ENCODE data around the gene TXNRD1. TPM values are rescaled to one million over a fixed set of nuclear protein-coding genes. Genes with fewer than 3 reads are reported as not detected.

The TXNRD1 gene
- total RNA-seq, 1 experiment from 2014 or later = 396 TPM

DNA sequence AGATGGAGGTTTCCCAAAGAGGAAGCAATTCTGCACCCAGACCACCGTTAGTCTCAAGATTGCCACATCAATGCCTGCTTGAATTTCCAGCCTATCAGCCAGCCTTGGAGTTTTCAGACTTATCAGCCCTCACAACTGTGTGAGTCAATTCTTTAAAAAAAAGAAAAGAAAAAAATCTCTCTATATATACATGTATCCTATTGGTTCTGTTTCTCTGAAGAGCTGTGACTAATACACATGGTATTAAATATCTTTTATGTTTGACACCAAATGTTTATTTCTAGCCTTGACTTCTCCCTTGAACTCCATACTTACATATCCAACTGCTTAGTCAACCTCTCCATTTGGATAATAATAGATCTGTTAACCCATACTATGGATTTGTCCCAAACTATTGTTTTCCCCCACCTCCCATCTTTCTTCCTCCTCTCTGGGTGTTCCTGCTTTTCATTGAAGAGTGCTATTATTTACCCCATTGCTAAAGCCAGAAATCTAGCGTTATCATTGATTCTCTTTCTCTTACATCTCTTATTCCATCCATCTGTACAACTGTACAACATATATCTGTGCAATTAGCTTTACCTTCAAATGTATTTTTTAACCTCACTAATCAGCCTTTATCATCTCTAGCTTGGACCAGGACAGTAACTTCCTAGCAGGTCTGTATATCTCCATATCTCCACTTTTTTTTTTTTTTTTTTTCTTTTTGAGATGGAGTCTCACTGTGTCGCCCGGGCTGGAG lies 65.3 kb downstream of the TXNRD1 start:
- peak; percentile 99 for DNase-seq (ENCODE audit: low read depth)

DNA sequence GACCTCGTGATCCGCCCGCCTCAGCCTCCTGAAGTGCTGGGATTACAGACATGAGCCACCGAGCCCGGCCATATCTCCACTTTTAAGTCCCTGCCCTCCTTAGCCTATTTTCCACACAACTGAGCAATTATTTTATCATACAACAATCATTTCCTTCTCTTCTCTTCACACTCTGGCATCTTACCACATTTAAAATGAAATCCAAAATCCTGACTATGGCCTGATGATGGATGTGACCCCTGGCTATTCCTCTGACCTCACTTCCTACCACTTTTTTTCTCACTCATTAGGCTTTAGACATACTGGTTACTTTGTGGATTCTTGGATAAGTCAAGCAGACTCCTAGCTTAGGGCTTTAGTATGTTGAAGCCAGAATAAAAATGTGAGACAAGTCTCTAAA lies 66.1 kb downstream of the TXNRD1 start:
- DNase-seq (ENCODE audit: low read depth) = peak; percentile 31

DNA sequence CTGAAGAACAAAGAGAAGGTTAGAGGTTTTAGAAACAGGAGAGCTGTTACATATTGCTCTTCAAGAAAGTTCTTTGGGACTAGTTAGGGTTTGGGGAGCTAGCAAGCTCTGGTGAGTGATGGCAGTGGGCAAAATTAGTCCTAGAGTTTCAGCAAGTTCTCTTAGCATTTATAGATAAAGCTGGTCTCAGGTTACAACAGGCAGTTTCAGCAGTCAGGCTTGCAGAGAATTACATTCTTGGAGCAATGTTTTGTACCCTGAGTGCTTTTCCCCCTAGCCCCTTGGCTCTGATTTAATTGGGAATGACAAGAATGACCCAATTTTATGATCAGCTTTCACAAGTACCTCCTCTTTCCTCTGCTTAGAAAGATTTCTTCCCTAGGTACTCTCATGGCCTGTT lies 66.5 kb downstream of the TXNRD1 start:
- no peak for DNase-seq (ENCODE audit: low read depth)

GRCh38 chr12:104285740-104286515 lies 70.3 kb downstream of the TXNRD1 start:
- no peak for DNase-seq (ENCODE audit: low read depth)

- DNase-seq (ENCODE audit: low read depth) = peak; percentile 98
Observed at GRCh38 chr12:104286516-104287482, 71.2 kb downstream of the TXNRD1 start.

GRCh38 chr12:104288635-104289274 lies 73.2 kb downstream of the TXNRD1 start:
- peak; percentile 89 for DNase-seq (ENCODE audit: low read depth)

GRCh38 chr12:104290320-104290719 lies 74.7 kb downstream of the TXNRD1 start:
- DNase-seq (ENCODE audit: low read depth) = no peak

- DNase-seq (ENCODE audit: low read depth) = no peak
Observed at GRCh38 chr12:104290855-104291254, 75.3 kb downstream of the TXNRD1 start.

GRCh38 chr12:104291867-104292524 lies 76.4 kb downstream of the TXNRD1 start:
- no peak for DNase-seq (ENCODE audit: low read depth)

DNA sequence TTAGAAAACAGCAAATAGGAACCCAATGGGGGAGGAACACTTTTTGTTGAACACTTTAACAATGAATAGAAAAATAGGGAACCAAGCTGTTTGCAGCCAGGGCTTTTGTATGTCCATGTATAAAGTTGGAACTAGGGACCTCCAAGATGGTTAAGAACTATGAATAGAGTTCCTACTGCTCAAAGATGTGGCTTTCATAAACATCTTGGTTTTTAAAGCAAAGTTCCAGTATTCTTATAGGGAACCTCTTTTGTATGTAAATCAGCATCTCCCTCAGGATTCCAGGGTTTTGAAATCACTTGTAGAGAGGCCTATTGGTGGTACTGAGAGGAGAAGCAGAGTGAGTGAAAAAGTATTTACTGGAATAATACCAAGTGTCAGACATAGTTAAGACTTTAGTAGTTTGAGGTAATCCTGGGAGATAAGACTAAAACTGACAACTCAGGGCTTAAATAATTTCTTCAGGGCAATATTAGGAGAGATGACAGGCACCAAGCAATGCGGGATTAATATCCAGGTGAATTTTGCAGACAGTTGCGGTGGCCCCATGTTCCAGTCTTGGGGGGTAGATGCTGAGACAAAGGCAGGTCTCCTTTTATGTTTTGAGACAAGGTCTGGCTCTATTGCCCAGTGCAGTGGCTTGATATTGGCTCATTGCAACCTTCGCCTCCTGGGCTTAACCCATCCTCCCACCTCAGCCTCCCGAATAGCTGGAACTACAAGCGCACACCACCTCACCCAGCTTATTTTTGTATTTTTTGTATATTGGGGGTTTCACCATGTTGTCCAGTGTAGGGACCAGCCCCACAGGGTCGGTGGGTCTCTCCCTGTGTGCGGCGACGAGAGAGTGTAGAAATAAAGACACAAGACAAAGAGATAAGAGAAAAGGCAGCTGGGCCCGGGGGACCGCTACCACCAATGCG lies 77.6 kb downstream of the TXNRD1 start:
- DNase-seq (ENCODE audit: low read depth) = no peak

DNA sequence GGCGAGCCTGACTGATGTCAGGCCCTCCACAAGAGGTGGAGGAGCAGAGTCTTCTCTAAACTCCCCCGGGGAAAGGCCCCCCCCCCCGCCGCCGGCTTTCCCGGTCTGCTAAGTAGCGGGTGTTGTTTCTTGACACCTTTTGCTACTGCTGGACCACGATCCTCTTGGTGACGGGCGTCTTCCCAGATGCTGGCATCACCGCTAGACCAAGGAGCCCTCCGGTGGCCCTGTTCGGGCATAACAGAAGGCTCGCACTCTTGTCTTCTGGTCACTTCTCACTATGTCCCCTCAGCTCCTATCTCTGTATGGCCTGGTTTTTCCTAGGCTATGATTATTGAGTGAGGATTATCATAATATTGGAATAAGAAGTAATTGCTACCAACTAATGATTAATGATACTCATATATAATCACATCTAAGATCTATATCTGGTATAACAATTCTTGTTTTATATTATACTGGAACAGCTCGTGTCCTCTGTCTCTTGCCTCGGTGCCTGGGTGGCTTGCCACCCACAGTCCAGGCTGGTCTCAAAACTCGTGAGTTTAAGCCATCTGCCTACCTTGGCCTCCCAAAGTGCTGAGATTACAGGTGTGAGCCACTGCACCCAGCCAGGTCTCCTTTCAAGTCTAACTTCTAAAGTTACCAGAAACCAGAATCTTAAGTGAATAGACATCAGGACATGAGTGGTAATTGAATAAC lies 78.7 kb downstream of the TXNRD1 start:
- peak; percentile 44 for DNase-seq (ENCODE audit: low read depth)

DNA sequence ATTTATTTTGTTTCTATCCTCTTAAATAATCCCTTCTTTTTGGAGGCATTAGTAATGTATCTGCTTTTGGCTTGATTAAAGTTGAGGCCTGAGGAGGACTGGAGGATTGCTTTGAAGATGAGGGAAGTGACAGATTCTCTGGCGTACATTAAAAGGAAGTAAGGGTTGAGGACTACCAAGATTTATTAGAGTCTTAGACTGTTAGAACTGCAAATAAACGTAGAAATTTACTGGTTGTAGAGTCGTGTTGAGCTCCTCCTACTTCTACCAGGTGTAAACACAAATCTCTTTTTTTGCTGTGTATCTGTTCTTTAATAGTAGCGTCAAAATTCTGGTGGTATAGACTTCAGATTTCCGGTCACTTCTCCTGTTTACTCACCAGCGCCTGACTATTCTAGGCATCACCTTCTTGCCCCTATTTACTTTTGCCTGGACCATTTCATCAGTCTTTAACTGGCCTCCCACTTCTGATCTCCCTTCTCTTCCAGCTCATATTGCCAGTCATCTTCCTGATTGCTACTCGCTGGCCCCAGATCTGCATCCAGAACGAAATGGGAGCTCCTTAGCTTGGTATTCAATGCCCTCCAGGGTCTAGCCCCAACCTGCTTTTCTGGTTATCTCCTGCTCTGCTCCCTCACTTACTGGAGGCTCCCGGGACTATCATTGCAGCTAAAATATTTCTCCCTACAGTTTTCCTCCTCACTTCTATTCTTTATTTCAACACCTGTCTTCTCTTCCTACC lies 79.5 kb downstream of the TXNRD1 start:
- DNase-seq (ENCODE audit: low read depth) = no peak

GRCh38 chr12:104295954-104296353 lies 80.4 kb downstream of the TXNRD1 start:
- no peak for DNase-seq (ENCODE audit: low read depth)

DNA sequence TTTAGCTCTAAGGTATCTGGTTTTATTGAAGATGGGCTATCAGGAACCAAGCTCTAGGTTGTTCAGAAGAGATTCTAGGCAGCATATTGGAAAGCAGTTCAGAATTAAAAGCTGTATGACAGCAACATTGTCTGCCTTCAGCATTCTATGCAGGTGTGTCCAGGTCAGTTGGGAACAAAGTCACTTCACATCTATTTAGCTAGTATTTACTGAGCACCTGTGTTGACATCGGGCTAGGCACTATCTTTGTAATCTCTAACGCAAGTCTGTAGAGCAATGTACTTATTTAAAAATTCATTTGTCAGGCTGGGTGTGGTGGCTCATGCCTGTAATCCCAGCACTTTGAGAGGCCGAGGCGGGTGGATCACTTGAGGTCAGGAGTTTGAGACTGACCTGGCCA lies 81.1 kb downstream of the TXNRD1 start:
- no peak for DNase-seq (ENCODE audit: low read depth)

DNA sequence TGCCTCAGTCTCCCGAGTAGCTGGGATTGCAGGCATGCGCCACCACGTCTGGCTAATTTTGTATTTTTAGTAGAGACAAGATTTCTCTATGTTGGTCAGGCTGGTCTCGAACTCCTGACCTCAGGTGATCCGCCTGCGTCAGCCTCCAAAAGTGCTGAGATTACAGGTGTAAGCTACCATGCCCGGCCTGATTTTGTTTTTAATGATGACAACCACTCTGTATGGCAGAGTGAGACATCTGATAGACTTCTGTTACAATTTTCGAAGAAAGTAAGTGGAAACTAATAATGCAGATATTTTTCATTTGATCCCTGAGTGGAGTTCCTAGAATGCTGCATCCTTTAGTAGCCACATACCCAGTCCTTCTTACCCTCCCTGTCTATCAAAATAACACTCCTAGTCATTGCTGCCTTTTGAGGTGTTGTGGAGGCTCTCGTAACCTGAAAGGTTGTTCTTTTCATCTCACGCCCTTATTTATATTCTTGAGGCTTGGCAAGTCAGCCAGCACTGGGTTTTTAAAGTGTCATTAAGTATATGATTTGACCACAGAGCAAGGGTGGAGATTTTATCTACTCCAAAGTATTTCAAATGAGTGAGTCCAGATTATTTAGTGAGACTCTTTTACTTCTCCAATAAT lies 82.0 kb downstream of the TXNRD1 start:
- no peak for DNase-seq (ENCODE audit: low read depth)

- no peak for DNase-seq (ENCODE audit: low read depth)
Observed at GRCh38 chr12:104299842-104300481, 84.4 kb downstream of the TXNRD1 start.

DNA sequence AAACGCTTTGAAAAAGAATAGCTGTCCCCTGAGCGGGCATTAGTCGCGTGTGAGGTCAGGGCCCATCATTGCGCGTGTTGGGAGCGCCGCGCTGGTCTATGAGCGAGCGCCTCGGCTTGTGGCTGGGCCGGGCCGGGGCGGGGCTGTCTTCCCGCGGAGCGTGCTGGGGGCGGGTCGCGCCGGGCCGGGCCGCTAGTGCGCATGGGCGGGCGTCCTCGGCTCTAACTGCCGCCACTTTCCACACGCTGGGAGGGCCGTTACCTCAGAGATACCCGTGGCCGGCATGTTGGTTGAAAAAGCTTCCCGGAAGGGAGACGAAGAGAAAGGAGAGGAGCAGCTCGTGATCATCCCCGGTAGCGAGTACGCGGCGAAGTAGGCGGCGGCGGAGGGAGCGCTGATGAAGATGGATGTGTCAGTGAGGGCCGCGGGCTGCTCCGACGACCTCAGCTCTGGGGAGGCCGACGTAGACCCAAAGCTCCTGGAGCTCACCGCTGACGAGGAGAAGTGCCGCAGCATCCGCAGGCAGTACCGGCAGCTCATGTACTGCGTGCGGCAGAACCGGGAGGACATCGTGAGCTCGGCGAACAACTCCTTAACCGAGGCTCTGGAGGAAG lies 88.1 kb downstream of the TXNRD1 start, which contains the start of gene EID3:
Gene EID3, plus strand, starts transcription at position 202 of the 614 bp plus-strand sequence. Its CDS starts 196 bp downstream, at position 398.
- DNase-seq (ENCODE audit: low read depth) = no peak
